A549 (cell line): ENCODE data around the gene GRID2. TPM values are rescaled to one million over a fixed set of nuclear protein-coding genes. Genes with fewer than 3 reads are reported as not detected.

Experiments
- ATAC-seq, 2 experiments: fragments of 200-7000 bp in 1 of 2; fragments of >200 bp in 1 of 2; cut with Nextera tagmentation in 1 of 2; cut with Tn5 transposase in 1 of 2; 3 replicates each; pipeline versions ENCODE4 v1.8.0 to v1.9.1; 2018 to 2020; ENCODE audit warnings: mild to moderate bottlenecking in 1 of 2, moderate library complexity in 1 of 2
- CTCF ChIA-PET: fragments of 300-600 bp; sonication (Branson Sonifier 250); formaldehyde crosslinking; extraction: SDS; loops from one replicate; lab custom pipeline; 2021; ENCODE audit warnings: antibody characterized with exemption, inconsistent platforms; lab: Yijun Ruan, JAX
- POLR2A ChIA-PET: fragments of 350-600 bp; formaldehyde crosslinking; extraction: SDS; loops from one replicate; lab custom pipeline; 2021; ENCODE audit warnings: antibody characterized with exemption, inconsistent platforms; lab: Yijun Ruan, JAX
- DNase-seq, 2 experiments: peaks; one replicate each; pipeline versions ENCODE4 v3.0.0 to v3.0.0-alpha.2; 2011 to 2016; ENCODE audit warnings: low read depth in 1 of 2, low spot score in 1 of 2
- FAIRE-seq: peaks from 2 replicates; lab custom pipeline; 2011; peaks lifted over from hg19 to GRCh38; lab: Jason Lieb, UNC
- H3K27ac ChIP-seq, 2 experiments: fragments of >200 bp; sonication (Bioruptor Twin); formaldehyde crosslinking; 3 replicates each; pipeline ENCODE4 v1.5.1; 2016 to 2017
- H3K4me1 ChIP-seq: fragments of >200 bp; sonication (Bioruptor Twin); formaldehyde crosslinking; 3 replicates; pipeline ENCODE4 v1.6.1; 2016
- H3K4me2 ChIP-seq: fragments of >200 bp; sonication (Bioruptor Twin); formaldehyde crosslinking; 3 replicates; pipeline ENCODE4 v1.6.1; 2016
- H3K4me3 ChIP-seq: fragments of >200 bp; sonication (Bioruptor Twin); formaldehyde crosslinking; 3 replicates; pipeline ENCODE4 v1.5.1; 2016
- H3K9me3 ChIP-seq: fragments of >200 bp; sonication (Bioruptor Twin); formaldehyde crosslinking; 3 replicates; pipeline ENCODE4 v1.6.1; 2016
- CBX8 ChIP-seq: fragments of 200-600 bp; sonication (generic); IDR thresholded peaks from 2 replicates; pipeline ENCODE4 v1.6.1; 2016
- CEBPB ChIP-seq, 2 experiments: fragments of >200 bp in 1 of 2; sonication (Bioruptor Twin) in 1 of 2; formaldehyde crosslinking in 1 of 2; IDR thresholded peaks; 2 replicates each; pipeline ENCODE4 v1.6.1; 2012 to 2016
- ESRRA ChIP-seq: fragments of 150-350 bp; IDR thresholded peaks from 2 replicates; pipeline ENCODE4 v1.6.1; 2014; ENCODE audit warnings: mild to moderate bottlenecking, low read length, borderline replicate concordance
- FOXS1 ChIP-seq: fragments of 250-450 bp; sonication (Bioruptor Pico); IDR thresholded peaks from 2 replicates; pipeline ENCODE4 v1.5.0; 2020; ENCODE audit warnings: mild to moderate bottlenecking, moderate library complexity
- HDAC2 ChIP-seq: fragments of 200-600 bp; sonication (generic); IDR thresholded peaks from 2 replicates; pipeline ENCODE4 v1.6.1; 2016
- HEYL ChIP-seq: fragments of 250-450 bp; sonication (Bioruptor Pico); IDR thresholded peaks from 2 replicates; pipeline ENCODE4 v1.8.0; 2021; ENCODE audit warnings: mild to moderate bottlenecking, moderate library complexity
- HOXB5 ChIP-seq: fragments of 250-450 bp; sonication (Bioruptor Pico); IDR thresholded peaks from 2 replicates; pipeline ENCODE4 v1.5.0; 2020; ENCODE audit warnings: mild to moderate bottlenecking, moderate library complexity
- MAFK ChIP-seq: fragments of 450-650 bp; IDR thresholded peaks from 2 replicates; pipeline ENCODE4 v1.6.1; 2014; ENCODE audit not compliant: partially characterized antibody
- MAZ ChIP-seq: fragments of 150-350 bp; IDR thresholded peaks from 2 replicates; pipeline ENCODE4 v1.6.1; 2014; ENCODE audit warnings: antibody characterized with exemption, low read depth, low read length, borderline replicate concordance
- MYC ChIP-seq: IDR thresholded peaks from 2 replicates; pipeline ENCODE4 v1.6.1; 2012; ENCODE audit warnings: mild to moderate bottlenecking, inconsistent platforms, low read length, improper control_type of control experiment, borderline replicate concordance
- NFE2L2 ChIP-seq: fragments of 150-350 bp; conservative IDR thresholded peaks from 2 replicates; pipeline ENCODE4 v1.6.1; 2014; ENCODE audit warnings: low read length
- RAD21 ChIP-seq, 2 experiments: fragments of >200 bp in 1 of 2; sonication (Bioruptor Twin) in 1 of 2; formaldehyde crosslinking in 1 of 2; IDR thresholded peaks in 1 of 2; conservative IDR thresholded peaks in 1 of 2; 2 replicates in 1 of 2; 3 replicates in 1 of 2; pipeline ENCODE4 v1.6.1; 2012 to 2018; ENCODE audit warnings: inconsistent platforms in 1 of 2
- RCOR1 ChIP-seq: fragments of 150-350 bp; IDR thresholded peaks from 2 replicates; pipeline ENCODE4 v1.6.1; 2014; ENCODE audit warnings: antibody characterized with exemption, low read length, low read depth
- SREBF2 ChIP-seq: fragments of 450-650 bp; IDR thresholded peaks from 2 replicates; pipeline ENCODE4 v1.6.1; 2014; ENCODE audit warnings: mild to moderate bottlenecking, moderate library complexity
- TP53 ChIP-seq: fragments of 250-450 bp; sonication (Bioruptor Pico); IDR thresholded peaks from 2 replicates; pipeline ENCODE4 v1.5.0; 2021; ENCODE audit warnings: mild to moderate bottlenecking, moderate library complexity
- ZNF302 ChIP-seq: fragments of 250-450 bp; sonication (Bioruptor Pico); IDR thresholded peaks from 2 replicates; pipeline ENCODE4 v1.9.0; 2021; ENCODE audit warnings: inconsistent platforms, mild to moderate bottlenecking, moderate library complexity
- ZSCAN20 ChIP-seq: fragments of 250-450 bp; sonication (Bioruptor Pico); IDR thresholded peaks from 2 replicates; pipeline ENCODE4 v1.8.0; 2022; ENCODE audit warnings: mild to moderate bottlenecking, moderate library complexity
- WGBS: methylation state at CpG from one replicate; pipeline ENCODE4 v1.1.6; 2017; ENCODE audit errors: missing lambda C conversion rate; 5-methylcytosine and 5-hydroxymethylcytosine counted together
- polyA plus RNA-seq, 4 experiments: library from polyadenylated mRNA; depleted of rRNA in 3 of 4; stranded (reverse); fragments of >200 nt; fragmentation: RNase III in 1 of 4; extraction: RNeasy Plus Mini Kit Qiagen cat#74134 plus additional on column Dnase treatment in 1 of 4; gene quantifications; 2 replicates in 3 of 4; 3 replicates in 1 of 4; pipeline ENCODE4 v1.2.3, GENCODE V29; 2011 to 2017
- TF ChIP-seq, protein P1 (sequence below): fragments of >200 bp; sonication (Bioruptor Twin); formaldehyde crosslinking; IDR thresholded peaks from 3 replicates; pipeline ENCODE4 v1.5.1; 2016
- TF ChIP-seq, protein P2 (sequence below): IDR thresholded peaks from 2 replicates; pipeline ENCODE4 v1.6.1; 2012; ENCODE audit warnings: low read depth, borderline replicate concordance
- TF ChIP-seq, protein P3 (sequence below): fragments of 250-450 bp; sonication (Bioruptor Pico); IDR thresholded peaks from 2 replicates; pipeline ENCODE4 v1.5.0; 2020; ENCODE audit warnings: low read depth, mild to moderate bottlenecking, moderate library complexity
- TF ChIP-seq, protein P4 (sequence below): fragments of 150-350 bp; IDR thresholded peaks from 2 replicates; pipeline ENCODE4 v1.6.1; 2014; ENCODE audit warnings: low read depth, mild to moderate bottlenecking, low read length

GRID2 gene
- polyA plus RNA-seq, 2 of the 4 experiments (the other 2 are of a cell fraction) = not detected

DNA sequence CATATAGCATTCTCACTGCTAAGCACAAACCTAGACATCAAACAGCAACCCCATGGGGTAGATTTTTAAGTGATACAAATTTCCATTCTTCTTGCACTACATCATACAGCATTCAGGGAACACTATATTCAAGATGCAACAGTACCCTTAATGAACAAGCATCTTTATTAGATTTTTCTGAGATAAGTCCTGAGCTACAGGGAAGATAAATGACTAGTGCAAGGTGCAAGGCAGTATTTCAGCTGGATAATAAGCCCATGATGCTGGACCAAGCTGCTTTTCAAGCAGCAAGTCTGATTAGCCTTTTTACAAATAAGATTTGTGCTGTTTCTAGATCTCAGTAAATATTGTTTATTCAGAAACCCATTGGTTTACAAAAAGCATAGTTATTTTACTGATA is 1332.2 kb downstream of the GRID2 start (continued):
- TF ChIP-seq, protein P1, sequence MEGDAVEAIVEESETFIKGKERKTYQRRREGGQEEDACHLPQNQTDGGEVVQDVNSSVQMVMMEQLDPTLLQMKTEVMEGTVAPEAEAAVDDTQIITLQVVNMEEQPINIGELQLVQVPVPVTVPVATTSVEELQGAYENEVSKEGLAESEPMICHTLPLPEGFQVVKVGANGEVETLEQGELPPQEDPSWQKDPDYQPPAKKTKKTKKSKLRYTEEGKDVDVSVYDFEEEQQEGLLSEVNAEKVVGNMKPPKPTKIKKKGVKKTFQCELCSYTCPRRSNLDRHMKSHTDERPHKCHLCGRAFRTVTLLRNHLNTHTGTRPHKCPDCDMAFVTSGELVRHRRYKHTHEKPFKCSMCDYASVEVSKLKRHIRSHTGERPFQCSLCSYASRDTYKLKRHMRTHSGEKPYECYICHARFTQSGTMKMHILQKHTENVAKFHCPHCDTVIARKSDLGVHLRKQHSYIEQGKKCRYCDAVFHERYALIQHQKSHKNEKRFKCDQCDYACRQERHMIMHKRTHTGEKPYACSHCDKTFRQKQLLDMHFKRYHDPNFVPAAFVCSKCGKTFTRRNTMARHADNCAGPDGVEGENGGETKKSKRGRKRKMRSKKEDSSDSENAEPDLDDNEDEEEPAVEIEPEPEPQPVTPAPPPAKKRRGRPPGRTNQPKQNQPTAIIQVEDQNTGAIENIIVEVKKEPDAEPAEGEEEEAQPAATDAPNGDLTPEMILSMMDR = no peak

DNA sequence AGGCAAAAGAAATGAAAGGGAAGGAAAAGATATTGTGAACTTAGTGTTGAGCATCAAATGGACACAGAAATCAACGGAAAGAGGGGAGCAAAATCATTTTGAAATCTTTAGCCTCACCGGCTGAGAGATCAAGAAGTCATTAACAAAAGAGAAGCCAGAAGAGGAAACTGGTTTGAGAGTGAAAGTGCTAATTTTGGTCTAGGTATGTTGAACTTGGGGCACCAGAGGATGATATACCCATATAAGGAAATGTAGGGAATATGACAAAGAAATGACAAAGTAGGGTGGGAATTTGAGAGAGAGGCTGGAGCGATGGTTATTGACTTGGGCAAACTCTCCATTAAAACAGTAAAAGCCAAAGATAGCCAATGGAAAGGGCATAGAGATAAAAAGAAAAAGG is 1341.4 kb downstream of the GRID2 start:
- Histone ChIP-seq H3K4me2 (no peak overlapping the region), H3K9me3 (no peaks in the 10 kb centered on the region), H3K4me1 (no peaks in the 10 kb centered on the region), H3K27ac (no peak overlapping the region), H3K4me3 (no peak overlapping the region)
- ATAC-seq (no peak), FAIRE-seq (no peak), DNase-seq (no peak)
- WGBS = 35% methylated on average over 3 of the region's 3 CpGs
- ChIA-PET CTCF (no interaction called here), POLR2A (no interaction called here)
- TF ChIP-seq, protein P1 = no peak
- TF ChIP-seq, protein P2, sequence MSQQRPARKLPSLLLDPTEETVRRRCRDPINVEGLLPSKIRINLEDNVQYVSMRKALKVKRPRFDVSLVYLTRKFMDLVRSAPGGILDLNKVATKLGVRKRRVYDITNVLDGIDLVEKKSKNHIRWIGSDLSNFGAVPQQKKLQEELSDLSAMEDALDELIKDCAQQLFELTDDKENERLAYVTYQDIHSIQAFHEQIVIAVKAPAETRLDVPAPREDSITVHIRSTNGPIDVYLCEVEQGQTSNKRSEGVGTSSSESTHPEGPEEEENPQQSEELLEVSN = no peak
- no peak for TF ChIP-seq ESRRA
- TF ChIP-seq MAFK = no peak
- no peak for TF ChIP-seq MAZ
- no peak for TF ChIP-seq SREBF2
- TF ChIP-seq HEYL (CRISPR knock-in tag) = no peak
- TF ChIP-seq HDAC2 = no peak
- TF ChIP-seq ZNF302 (CRISPR knock-in tag) = no peak
- TF ChIP-seq, protein P3, sequence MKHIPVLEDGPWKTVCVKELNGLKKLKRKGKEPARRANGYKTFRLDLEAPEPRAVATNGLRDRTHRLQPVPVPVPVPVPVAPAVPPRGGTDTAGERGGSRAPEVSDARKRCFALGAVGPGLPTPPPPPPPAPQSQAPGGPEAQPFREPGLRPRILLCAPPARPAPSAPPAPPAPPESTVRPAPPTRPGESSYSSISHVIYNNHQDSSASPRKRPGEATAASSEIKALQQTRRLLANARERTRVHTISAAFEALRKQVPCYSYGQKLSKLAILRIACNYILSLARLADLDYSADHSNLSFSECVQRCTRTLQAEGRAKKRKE (CRISPR knock-in tag) = no peak
- TF ChIP-seq NFE2L2 = no peak
- TF ChIP-seq MYC = no peak
- no peak for TF ChIP-seq FOXS1 (CRISPR knock-in tag)

DNA sequence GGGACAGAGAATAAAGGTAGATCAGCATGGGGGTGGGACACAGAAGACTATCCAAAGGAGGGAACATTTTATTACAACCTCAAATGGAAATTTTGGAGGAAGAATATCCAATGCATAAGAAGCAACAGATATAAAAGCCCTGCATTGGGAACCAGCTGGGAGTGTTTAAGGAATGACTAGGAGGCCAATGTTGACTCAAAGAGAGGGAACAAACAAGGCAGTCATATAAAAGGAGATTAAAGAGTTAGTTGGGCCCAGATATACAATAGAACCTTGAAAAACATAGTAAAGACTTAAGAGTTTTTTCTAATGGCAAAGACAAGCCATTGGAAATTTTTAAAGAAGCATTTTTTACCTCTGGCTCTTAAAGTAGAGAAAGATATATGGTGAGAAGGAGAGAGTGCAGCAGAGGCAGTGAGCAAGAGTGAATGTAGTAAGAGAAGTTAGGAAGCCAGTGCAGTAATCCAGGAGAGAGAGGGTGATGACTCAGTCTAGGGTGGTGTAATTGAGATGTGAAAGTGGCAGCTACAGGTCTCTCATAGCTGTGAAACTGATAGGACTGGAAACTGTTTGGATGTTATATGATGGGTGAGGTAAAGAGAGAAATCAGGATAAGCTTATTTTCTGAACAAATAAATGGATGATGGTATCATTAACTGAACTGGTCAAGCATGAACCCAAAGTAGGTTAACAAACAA is 1342.6 kb downstream of the GRID2 start:
- H3K4me1 ChIP-seq = no peaks in the 10 kb centered on the region
- H3K9me3 ChIP-seq = no peaks in the 10 kb centered on the region
- no peak overlapping the region for H3K27ac ChIP-seq
- ChIA-PET POLR2A (no interaction called here), CTCF (no interaction called here)
- DNase-seq (peak in 1 of 2 experiments; percentile 9), ATAC-seq (no peak), FAIRE-seq (no peak)
- TF ChIP-seq, protein P1 = no peak
- TF ChIP-seq RAD21 (conservative IDR thresholded peaks at IDR 0.05 in 1 of 2, IDR thresholded peaks at IDR 0.05 in 1 of 2) (no peak), ZSCAN20 (CRISPR knock-in tag) (no peak), HOXB5 (CRISPR knock-in tag) (no peak), CBX8 (no peak), RCOR1 (no peak), HEYL (CRISPR knock-in tag) (no peak), TP53 (CRISPR knock-in tag) (no peak), SREBF2 (no peak), CEBPB (IDR thresholded peaks at IDR 0.05) (no peak)
- TF ChIP-seq, protein P4, sequence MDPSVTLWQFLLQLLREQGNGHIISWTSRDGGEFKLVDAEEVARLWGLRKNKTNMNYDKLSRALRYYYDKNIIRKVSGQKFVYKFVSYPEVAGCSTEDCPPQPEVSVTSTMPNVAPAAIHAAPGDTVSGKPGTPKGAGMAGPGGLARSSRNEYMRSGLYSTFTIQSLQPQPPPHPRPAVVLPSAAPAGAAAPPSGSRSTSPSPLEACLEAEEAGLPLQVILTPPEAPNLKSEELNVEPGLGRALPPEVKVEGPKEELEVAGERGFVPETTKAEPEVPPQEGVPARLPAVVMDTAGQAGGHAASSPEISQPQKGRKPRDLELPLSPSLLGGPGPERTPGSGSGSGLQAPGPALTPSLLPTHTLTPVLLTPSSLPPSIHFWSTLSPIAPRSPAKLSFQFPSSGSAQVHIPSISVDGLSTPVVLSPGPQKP = no peak
- H3K4me2 ChIP-seq = no peak overlapping the region
- H3K4me3 ChIP-seq = no peak overlapping the region
